HepG2 (cell line): ENCODE data around the gene PVR. TPM values are rescaled to one million over a fixed set of nuclear protein-coding genes. Genes with fewer than 3 reads are reported as not detected.

Experiments used
- GPBP1L1 ChIP-seq: sonication (generic); formaldehyde crosslinking; IDR thresholded peaks from 2 replicates; pipeline ENCODE4 v1.5.0; 2020; ENCODE audit warnings: mild to moderate bottlenecking, missing genetic modification reagents
- HNRNPUL1 ChIP-seq: fragments of 200-400 bp; formaldehyde crosslinking; IDR thresholded peaks from 2 replicates; pipeline ENCODE4 v1.6.1; 2017; ENCODE audit warnings: low read depth, mild to moderate bottlenecking, low read length, moderate library complexity
- JUN ChIP-seq: sonication (generic); formaldehyde crosslinking; IDR thresholded peaks from 2 replicates; pipeline ENCODE4 v1.4.0; 2020; ENCODE audit warnings: mild to moderate bottlenecking, missing genetic modification reagents
- MAFG ChIP-seq: sonication (generic); formaldehyde crosslinking; IDR thresholded peaks from 2 replicates; pipeline ENCODE4 v1.5.1; 2020; ENCODE audit warnings: mild to moderate bottlenecking, missing genetic modification reagents
- MAZ ChIP-seq, 2 experiments: sonication (generic) in 1 of 2; formaldehyde crosslinking in 1 of 2; IDR thresholded peaks; 2 replicates each; pipeline versions ENCODE4 v1.5.0 to v1.6.1; 2012 to 2020; ENCODE audit warnings: low read depth in 2 of 2, mild to moderate bottlenecking in 2 of 2, borderline replicate concordance in 1 of 2, improper control_type of control experiment in 1 of 2, low read length in 1 of 2, missing genetic modification reagents in 1 of 2, moderate library complexity in 1 of 2
- MED13 ChIP-seq: sonication (generic); formaldehyde crosslinking; IDR thresholded peaks from 2 replicates; pipeline ENCODE4 v1.5.0; 2020; ENCODE audit warnings: missing genetic modification reagents
- NCOR1 ChIP-seq: fragments of 200-600 bp; sonication (generic); IDR thresholded peaks from 2 replicates; pipeline ENCODE4 v1.7.0; 2017; ENCODE audit warnings: antibody characterized with exemption, low read length, borderline replicate concordance
- NFIC ChIP-seq: IDR thresholded peaks from 2 replicates; pipeline ENCODE4 v1.6.1; 2012; ENCODE audit warnings: mild to moderate bottlenecking, low read length, inconsistent platforms
- PHF8 ChIP-seq: sonication (generic); formaldehyde crosslinking; IDR thresholded peaks from 2 replicates; pipeline ENCODE4 v1.5.0; 2020; ENCODE audit warnings: missing genetic modification reagents
- RARA ChIP-seq: IDR thresholded peaks from 2 replicates; pipeline ENCODE4 v1.6.1; 2016; ENCODE audit warnings: missing genetic modification reagents, missing compliant biosample characterization
- SKIL ChIP-seq: sonication (generic); formaldehyde crosslinking; IDR thresholded peaks from 2 replicates; pipeline ENCODE4 v1.8.0; 2022; ENCODE audit warnings: missing genetic modification reagents, mild to moderate bottlenecking, moderate library complexity, borderline replicate concordance
- TCF7L2 ChIP-seq: IDR thresholded peaks from 2 replicates; pipeline ENCODE4 v1.6.1; 2011; ENCODE audit warnings: mild to moderate bottlenecking, low read depth, low read length, moderate library complexity
- YEATS2 ChIP-seq: sonication (generic); formaldehyde crosslinking; IDR thresholded peaks from 2 replicates; pipeline ENCODE4 v1.4.0; 2020; ENCODE audit warnings: missing genetic modification reagents, borderline replicate concordance
- ZFYVE20 ChIP-seq: sonication (generic); formaldehyde crosslinking; IDR thresholded peaks from 2 replicates; pipeline ENCODE4 v1.8.0; 2023; ENCODE audit warnings: low read depth, mild to moderate bottlenecking, moderate library complexity, missing genetic modification reagents, borderline replicate concordance
- ZNF33B ChIP-seq: sonication (generic); formaldehyde crosslinking; IDR thresholded peaks from 2 replicates; pipeline ENCODE4 v1.5.1; 2020; ENCODE audit warnings: mild to moderate bottlenecking, missing genetic modification reagents
- ZNF512B ChIP-seq: sonication (generic); formaldehyde crosslinking; IDR thresholded peaks from 2 replicates; pipeline ENCODE4 v1.5.1; 2020; ENCODE audit warnings: missing genetic modification reagents, mild to moderate bottlenecking, borderline replicate concordance
- ZNF749 ChIP-seq: sonication (generic); formaldehyde crosslinking; IDR thresholded peaks from 2 replicates; pipeline ENCODE4 v1.8.0; 2022; ENCODE audit warnings: mild to moderate bottlenecking, missing genetic modification reagents, moderate library complexity, borderline replicate concordance
- ZNF878 ChIP-seq: sonication (generic); formaldehyde crosslinking; IDR thresholded peaks from 2 replicates; pipeline ENCODE4 v1.8.1; 2023; ENCODE audit warnings: mild to moderate bottlenecking, missing genetic modification reagents, moderate library complexity
- ZSCAN21 ChIP-seq: sonication (generic); formaldehyde crosslinking; IDR thresholded peaks from 2 replicates; pipeline ENCODE4 v1.8.0; 2022; ENCODE audit warnings: mild to moderate bottlenecking, missing genetic modification reagents, moderate library complexity, borderline replicate concordance
- ZSCAN30 ChIP-seq: sonication (generic); formaldehyde crosslinking; IDR thresholded peaks from 2 replicates; pipeline ENCODE4 v1.5.0; 2020; ENCODE audit warnings: mild to moderate bottlenecking, missing genetic modification reagents
- polyA plus RNA-seq, 8 experiments: library from polyadenylated mRNA; depleted of rRNA in 3 of 8; stranded (reverse) in 7 of 8; unstranded in 1 of 8; fragments of >200 nt; fragmentation: Illumina TruSeq in 4 of 8; extraction: Trizol in 4 of 8; gene quantifications; 2 replicates each; pipeline versions ENCODE4 v1.2.1 to v1.2.3, GENCODE V29; 2011 to 2016; ENCODE audit warnings: low read depth in 4 of 8, missing spikeins in 1 of 8, mixed read lengths in 1 of 8; ENCODE audit not compliant: insufficient read depth in 1 of 8
- total RNA-seq, 5 experiments: library from RNA; depleted of rRNA; stranded (reverse); fragments of >200 nt; fragmentation: Illumina TruSeq; extraction: Trizol; gene quantifications; 2 replicates each; pipeline ENCODE4 v1.2.3, GENCODE V29; 2016; ENCODE audit warnings: low read depth in 1 of 5

The PVR gene
- total and polyA plus RNA-seq, 2 of the 13 experiments (the other 11 are each of a cell fraction or from before 2014, with no cell fraction given), result 43.4 to 46.6 TPM

GRCh38 chr19:44643605-44644401 lies at the start of gene PVR (continued):
- TF ChIP-seq ZSCAN21 (no peak), ZNF33B (CRISPR knock-in tag) (no peak), JUN (CRISPR knock-in tag) (0 out of 2 replicates have a peak, but pooled peaks have one; percentile 32), MAZ (IDR thresholded peaks at IDR 0.05; ENCODE audit: borderline replicate concordance, low read depth, low read length) (no peak; the same call in 1 of the 2 replicates), MAZ (CRISPR knock-in tag; IDR thresholded peaks at IDR 0.05; ENCODE audit: low read depth) (peak; percentile 36; the same call in 1 of the 2 replicates), SKIL (CRISPR knock-in tag) (no peak), ZFYVE20 (CRISPR knock-in tag) (no peak), RARA (CRISPR knock-in tag) (no peak), MED13 (CRISPR knock-in tag) (no peak), ZNF512B (CRISPR knock-in tag) (no peak), PHF8 (CRISPR knock-in tag) (peak; percentile 89), GPBP1L1 (CRISPR knock-in tag) (no peak), TCF7L2 (no peak), YEATS2 (CRISPR knock-in tag) (peak; percentile 12; the same call in 1 of the 2 replicates), NCOR1 (no peak), ZNF749 (CRISPR knock-in tag) (no peak), ZSCAN30 (CRISPR knock-in tag) (no peak), HNRNPUL1 (no peak), NFIC (no peak), ZNF878 (CRISPR knock-in tag) (no peak), MAFG (CRISPR knock-in tag) (no peak)
